ENCODE results near the gene KRT5.

The KRT5 gene

DNA sequence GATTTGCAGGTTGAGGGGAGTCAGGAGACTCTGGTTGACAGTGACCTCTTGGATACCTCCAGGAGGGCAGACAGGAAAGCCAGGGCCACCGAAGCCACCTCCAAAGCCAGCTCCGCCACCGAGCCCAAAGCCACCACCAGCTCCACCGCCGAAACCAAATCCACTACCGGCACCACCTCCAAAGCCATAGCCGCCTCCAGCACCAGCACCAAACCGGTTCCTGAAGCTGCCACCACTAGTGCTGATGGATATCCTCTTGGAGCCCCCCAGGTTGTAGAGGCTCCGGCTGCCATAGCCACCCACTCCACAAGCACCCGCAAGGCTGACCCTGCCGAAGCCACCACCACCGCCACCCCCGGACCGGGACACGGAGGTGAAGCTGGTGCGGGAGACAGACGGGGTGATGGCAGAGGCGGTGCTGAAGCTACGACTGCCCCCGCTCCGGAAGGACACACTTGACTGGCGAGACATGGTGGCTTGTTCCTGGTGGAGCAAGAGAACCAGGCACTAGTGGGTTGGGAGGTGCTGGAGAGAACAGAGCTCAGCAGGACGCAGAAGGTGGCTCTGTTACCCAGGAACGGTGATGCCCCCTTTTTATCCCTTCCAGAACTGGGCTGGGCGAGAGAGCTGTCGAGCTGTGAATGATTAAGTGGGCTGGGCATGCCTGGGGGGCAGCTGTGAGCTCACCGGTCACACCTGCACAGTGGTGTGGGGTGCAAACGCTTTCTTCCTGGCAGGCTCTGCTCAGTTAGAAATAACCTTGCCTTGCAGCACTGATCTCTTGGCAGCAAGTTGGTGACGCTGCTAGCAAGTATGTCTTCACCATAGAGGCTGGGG is at the start of gene KRT5:
TSS of gene KRT5 (minus strand) at position 569 of the 837 bp plus-strand sequence. CDS start at position 471, 98 bp downstream.
- DNase-seq = no peak

DNA sequence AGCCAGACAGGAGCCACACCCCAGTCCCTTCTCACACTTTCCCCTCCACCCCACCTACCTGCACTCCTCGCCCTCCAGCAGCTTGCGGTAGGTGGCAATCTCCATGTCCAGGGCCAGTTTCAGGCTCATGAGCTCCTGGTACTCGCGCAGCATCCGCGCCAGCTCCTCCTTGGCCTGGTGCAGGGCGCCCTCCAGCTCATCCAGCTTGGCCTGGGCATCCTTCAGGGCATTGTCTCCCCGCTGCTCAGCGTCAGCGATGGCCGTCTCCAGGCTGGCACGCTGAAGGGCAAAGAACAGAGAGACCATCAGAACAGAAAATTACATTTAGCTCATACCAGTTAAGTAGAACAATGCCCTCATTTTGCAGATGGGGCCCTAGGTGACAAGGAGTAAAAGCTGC is 47.9 kb upstream of the KRT5 start:
- DNase-seq = no peak

DNA sequence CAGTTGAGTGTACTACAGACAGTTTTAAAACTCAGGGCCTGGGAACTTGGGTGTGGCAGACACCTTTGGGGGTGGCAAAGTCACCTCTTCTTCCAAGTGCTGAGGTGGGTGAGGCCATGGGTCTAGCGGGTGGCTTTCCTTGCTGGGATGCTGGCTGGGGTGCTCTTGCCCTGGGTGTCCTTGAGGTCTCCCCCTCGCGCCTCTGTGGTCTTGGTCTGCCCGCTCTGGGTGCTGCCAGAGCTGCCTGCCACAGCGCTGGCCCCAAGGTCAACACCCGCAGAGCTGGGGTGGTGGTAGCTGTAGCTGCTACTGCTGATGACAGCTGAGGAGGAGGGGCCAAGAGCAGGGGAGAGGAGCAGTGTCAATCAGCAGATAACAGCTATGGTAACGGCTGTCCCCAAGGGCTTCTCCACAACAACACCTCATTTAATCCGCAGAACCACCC is 46.7 kb upstream of the KRT5 start:
- DNase-seq = no peak

DNA sequence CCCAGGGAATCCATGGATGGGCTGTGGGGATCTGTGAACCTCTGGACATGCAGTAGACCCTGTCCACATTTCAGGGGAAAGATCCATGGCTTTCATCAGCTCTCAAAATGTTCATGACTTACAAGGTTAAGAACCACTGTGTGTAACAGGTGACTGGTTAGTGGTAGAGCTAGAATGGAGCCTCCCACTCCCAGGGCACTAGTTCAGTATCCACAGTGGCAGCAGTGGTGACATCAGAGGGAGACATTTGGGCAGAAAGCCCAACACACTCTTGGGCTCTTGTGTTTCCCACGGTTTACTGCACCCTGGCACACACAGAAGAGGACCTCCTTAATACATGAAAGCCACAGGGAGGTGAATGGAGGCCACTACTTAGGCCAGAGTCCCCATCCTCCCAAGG is 44.4 kb upstream of the KRT5 start:
- no peak for DNase-seq

DNA sequence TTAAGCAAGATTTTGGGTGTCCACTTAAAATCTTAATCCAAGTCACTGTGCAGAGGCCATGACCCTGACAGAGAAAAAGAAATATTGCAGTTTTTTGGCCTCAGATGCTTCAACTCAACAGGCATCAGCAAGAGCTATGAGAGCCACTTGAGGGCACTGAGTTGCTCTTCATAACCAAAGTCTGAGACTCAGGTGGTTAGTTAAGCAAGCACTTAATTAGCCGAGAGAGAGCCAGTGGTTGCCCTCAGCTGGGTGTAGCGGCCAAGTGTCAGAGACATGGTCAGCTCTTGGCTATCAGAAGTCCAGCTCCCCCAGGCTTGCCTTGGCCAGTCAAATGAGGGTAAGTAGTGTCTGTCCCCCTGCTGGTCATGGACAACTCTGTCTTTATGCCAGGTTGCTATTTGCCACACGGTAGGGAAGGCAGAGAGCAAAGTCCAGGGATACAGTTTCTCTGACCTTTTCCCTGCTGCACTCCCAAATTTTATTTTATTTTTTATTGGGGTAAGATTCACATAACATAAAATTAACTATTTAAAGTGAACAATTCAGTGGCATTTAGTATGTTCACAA is 41.8 kb upstream of the KRT5 start:
- DNase-seq = no peak

DNA sequence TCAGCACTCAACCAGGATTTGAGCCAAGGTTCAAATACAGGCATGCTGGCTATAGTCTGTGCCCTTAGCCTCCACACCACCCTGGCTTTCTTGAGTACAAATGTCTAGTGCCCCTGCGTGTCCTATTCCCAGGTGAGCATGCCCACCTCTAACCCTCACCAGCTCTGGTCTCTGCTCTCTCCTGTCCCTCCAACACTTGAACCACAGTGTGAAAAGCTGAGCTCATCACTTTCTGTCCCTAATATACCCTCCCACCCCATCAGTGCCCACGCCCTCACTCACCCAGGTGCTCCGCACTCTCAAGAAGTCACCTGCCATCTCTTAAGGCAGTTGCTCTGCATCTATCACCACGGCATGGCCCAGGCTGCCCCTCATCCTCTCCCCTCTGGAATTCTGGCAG is 39.8 kb upstream of the KRT5 start:
- DNase-seq = no peak

DNA sequence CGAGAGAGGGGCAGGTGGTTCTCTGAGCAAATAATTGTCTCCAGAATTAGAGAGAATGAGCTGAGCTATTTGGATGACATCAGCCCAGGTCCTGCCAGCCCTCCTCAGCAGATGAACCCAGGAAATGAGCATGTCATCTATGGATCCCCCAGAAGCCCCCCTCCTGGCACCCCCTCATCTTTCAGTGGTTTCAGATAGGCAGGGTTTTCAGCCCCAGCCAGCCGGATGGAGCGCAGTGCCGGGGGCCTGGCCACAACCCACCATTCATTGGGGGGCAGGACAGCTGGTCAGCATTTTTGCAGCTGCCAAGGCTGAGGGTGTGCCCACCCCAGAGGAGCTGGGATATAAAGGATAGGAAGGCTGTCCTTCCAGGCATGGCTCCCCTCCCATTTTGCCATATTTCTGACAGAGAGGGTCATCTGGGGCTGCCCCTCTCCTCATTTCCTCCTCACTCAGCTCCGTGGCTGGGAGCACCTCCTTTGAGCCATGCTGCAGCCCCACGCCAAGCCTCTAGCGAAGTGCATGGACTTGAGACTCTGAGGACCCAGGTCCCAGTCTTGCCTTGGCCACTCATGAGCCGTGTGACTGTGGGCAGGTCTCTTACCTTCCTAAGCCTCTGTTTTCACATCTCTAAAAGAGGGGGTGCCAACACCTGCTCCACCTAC is 38.7 kb upstream of the KRT5 start:
- no peak for DNase-seq

DNA sequence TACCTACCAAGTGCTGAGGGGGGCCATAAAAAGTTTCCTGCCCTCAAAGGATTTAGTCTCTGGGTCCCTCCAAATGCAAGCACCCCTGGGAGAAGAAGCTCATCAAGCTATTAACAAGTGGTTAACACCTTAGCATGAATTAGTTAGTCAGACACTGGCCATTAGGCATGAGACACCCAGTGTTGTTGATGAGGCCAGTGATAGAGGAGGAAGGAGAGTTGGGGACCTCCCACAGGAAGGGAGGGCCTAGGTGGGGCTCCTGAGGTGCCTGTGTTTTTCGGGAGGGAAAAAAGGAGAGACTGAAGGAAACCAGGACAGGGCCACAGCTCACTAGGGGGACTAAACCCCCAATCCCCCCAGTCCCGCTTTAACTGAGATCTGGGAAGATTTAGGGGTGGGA is 37.3 kb upstream of the KRT5 start:
- DNase-seq = no peak

DNA sequence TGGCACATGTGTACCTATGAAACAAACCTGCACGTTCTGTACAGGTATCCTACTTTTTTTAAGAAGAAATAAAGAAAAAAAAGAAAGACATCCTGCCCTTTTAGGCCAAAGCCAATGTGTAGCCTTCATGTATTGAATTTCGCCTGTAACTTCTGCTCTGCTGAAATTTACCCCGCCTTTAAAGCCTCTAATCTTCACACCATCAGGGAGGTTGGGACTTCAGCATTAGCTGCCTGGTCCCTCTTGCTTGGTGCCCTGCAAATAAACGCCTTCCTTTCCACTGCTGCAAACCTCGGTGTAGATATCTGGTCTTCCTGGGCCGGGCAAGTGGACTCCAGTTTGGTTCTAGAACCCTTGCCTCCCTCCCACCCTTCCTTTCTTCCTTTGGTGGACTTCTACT is 35.4 kb upstream of the KRT5 start:
- no peak for DNase-seq

DNA sequence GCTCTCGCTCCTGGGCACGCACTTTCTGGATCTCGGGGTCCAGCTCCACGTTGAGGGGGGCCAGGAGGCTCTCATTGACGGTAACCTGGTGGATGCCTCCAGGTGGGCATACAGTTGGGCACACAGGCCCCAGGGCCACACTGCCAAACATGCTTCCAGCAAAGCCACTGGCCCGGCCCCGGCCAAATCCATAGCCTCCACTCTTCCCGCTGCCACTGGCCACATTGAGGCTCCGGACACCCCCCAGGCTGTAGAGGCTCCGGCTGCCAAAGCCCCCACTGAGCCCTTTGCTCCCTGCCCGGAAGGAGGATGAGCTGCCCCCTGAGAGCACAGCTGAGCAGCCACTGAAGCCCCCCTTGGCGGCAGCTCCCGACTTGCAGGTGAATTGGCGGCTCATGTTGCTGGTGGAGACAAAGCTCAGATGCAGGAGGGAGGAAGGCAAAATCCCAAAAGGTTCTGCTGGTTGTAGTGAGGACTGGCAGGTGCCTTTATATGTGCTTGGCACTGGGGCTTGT is 32.5 kb upstream of the KRT5 start, which contains the start of gene KRT71:
TSS of gene KRT71 (minus strand) at position 465 of the 515 bp plus-strand sequence. CDS start at position 397, 68 bp downstream.
- no peak for DNase-seq

DNA sequence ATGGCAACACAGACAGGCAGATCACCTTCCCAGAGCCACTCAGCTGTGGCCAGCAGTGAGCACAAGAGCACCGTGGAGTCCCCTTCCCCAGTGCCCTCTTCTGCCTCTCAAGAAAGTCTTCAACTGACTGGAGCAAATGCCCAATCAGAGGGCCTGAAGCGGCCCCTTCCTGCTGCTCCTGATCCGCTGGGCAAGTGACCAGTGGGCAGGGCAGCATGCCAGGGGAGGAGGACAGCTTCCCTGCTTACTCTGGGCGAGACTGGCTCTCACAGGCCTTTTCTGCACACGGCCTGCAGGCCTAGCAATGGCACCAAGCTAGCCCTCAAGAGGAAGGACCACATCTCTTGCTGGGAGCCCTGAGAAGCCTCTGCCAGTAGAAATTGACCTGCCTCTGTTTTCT is 31.9 kb upstream of the KRT5 start:
- DNase-seq = no peak

DNA sequence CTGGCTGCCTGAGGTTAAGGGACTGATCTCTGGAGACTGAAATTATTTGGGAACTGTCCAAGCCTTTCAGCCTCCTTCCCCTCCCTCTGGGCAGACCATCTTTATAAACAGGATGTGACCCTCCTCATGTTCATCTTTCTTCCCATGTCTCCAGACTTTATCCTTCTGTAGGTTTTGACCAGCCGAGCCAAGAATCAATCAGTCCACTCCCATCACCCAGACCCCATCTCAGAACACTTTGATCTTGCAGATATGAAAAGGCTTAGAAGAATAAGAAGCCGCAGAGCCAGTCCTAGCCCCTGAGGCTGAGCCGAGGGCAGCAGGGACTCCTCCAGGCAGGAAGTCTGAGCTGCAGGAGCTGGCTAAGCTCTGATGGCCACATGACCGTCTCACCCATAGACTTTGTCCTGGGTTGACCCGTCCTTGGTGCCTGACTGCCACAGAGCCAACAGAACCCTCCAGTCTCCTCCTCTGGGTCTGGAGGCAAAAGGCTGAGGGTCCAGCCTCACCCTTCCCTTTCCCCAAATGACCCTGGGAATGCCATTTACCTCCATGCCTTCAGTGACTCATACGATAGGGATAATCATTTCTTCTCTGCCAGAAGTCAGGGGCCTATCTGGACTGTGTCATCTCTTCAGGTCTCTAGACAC is 31.1 kb upstream of the KRT5 start:
- DNase-seq = no peak

DNA sequence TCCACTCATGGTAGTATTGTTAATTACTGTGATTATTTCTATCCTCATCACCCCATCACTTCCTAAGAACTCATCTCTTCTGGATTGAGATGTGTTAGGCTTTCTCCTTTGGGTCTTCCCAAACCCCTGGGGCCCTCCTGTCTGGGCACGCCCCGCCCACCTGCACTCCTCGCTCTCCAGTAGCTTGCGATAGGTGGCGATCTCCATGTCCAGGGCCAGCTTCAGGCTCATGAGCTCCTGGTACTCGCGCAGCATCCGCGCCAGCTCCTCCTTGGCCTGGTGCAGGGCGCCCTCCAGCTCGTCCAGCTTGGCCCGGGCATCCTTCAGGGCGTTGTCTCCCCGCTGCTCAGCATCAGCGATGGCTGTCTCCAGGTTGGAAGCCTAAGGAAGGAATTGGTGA is 25.9 kb upstream of the KRT5 start:
- no peak for DNase-seq

DNA sequence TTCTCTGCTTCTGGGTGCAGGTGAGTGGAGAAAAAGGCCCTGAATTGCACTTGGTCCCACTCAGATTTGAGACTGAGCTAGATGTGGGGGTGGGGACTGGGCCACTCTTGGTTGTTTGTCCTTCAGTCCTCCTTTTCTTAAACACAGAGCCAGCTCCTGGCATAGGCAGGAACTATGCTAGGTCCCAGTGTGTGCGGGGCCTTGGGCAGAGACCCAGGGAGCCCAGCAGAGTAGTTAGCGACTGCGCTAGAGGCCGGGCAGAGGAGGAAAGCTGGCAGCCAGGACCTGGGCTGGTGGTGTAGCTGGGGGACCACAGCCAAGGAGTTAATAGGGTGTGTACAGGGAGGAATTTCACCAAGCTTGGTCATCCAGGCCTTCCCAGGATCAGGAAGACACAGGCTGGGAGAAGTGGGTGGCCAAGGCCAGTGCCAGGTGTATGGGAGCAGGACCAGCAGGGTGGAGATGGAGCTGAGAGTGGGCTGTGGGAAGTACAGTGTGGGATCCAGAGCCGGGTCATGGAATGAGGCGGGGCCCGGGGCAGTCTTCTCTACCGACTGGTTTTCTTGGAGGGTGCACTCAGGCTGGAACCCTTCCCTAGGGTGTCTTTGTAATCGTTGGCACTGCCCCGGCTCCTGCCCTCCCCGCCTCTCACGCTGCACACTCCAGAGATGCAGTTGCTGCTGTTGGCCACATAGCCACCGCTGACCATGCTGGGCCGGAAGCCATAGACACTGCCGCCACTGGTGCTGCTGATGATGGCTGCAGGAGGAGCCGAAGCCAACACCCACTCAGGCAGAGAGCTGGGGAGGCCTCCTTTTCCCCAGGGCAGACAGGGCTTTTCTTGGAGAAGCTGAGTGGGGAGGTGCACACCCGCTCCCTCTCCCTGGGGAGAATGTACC is 24.0 kb upstream of the KRT5 start:
- no peak for DNase-seq

DNA sequence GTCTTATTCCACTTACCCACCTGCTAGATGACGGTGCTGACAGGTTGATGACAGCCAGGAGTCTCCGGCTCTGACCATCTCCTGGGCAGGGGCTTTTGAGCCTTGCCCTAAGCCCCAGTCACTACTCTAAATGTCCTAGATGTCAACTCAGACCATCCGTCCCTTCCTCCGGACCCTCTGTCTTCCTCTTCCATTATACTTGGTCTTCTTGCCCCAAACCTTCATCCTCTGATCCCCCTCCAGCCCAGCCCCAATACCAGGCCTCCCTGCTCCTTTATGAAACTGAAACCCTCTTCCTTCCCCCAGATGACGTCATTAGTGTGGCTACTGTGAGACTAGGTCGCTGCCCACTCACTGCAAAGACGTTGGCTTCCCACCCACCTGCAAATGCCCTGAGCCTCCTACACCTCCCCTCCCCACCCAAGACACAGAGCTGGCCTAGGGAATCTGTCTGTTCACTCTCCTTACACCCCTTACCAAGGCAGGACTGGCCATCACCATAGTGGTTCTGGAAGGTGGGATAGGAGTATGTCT is 22.7 kb upstream of the KRT5 start:
- no peak for DNase-seq

DNA sequence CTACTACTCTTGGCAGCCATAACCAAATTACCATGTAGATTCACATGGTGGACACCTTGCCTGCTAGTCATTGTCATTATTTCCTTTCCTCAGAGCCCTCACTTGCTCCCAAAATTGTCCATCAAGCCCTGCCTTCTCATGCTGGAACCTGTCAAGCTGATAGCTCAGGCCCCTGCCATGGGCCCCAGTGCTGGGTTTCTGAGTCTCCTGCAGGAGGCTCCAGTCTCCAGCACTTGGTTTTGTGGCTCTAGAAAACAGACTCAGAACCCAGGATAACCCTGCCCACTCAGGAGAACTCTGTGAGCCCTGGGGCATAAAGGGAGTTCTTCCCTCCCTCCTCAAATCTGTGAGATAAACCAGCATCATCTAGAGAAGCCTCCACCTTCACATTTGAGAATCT is 22.0 kb upstream of the KRT5 start:
- no peak for DNase-seq

DNA sequence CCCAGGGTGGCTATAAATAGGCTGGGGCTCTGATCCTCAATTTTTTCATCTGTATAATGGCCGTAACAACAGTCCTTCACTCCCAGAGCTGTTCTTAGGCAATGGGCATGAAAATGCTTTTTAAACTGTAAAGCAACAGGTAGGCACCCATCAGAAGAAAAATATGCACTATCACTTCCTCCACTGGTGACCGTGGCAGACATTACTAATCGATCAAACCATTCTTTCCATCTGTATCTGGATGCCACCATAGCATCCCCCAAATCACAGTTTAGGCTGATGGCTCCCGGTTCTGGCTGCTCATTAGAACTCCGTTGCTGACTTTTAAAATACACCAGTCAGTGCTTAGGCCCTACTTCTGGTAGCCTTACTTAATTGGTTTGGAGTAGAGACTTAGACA is 21.5 kb upstream of the KRT5 start:
- DNase-seq = no peak

DNA sequence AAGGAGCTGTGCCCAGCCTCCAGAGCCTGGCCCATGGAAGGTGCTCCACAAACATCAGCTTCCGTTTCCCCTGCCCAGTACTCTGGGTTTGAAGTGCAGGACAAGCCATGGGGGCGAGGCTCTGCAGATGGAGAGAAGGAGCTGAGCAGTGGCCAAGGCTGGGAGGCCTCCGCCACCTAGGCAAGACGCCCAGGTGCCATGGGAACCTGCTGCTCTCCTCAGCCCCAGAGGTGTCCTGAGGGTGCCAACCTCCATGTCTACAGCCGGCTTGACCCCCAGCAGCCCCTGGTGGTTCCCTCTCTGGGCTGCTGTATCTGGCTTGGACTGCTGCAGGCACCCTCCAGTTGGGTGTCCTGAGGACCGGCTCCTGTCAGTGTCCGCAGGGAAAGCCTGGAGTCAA is 20.3 kb upstream of the KRT5 start:
- no peak for DNase-seq

DNA sequence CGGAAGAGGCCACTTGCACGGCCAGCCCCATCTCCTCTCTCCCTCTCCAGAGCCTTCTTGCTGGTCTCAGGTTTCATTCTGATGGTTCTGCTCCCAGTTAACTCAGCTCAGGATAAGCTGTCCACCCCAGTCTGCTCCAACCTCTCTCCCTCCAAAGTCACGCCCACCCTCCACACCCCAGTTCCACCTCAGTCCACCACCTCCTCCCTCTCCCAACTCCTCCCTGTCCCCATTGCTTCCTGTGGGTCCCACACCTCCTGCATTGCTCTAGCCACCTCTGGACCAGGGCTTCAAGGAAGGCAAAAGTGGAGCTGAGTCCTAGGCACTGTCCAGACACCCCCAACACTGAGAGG is 19.6 kb upstream of the KRT5 start:
- no peak for DNase-seq

DNA sequence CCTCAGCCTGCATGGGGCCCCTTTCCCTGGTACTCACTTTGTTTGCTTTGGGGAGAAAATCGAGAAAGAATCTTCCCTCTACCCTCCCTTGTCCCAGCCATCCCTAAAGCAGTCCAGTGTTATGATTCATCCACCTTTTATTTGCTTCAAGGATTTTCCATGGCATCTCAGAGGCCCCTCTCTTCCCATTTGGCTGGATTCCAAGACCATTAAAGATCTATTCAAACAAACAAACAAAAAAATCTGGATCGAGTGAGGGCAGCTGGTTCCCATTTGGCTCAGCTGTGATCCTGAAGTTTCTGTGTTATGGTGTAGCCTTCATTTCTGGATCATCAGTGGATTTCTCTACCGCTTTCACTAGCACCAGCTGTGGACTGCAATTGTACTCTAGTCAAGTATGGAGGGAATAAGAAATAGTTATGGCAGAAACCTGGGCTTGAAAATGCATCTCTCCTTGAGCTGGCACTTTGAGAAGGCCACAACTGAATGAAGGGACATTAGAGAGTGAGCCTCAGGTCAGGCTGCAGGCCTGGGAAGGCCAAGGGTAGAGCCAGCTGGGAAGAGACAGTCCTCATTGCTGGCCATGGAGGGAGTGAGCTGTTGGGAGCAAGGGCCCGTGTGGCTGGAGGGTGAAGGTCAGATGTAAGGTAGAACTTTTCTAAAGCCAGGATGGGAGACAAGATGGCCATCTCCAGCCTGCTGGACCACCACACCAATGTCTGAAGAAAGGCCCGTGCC is 19.1 kb upstream of the KRT5 start:
- no peak for DNase-seq

DNA sequence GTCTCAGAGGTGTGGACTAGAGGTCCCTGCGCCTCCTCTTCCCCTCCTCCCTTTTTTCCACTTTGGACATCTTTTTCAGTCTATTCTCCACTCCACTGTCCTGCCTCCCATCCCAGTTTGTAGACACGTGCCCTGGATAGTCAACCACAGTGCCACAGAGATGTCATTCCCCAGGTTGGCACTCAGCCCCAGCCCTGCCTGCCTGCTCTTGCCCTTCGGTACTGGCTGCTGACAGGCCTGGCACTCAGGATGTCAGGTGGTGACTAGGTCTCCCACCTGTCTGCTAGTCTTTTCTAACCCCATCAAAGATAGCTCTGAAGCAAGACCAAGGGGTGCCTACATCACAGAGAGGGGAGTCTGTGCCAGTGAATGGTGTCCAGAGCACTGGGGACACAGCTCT is 16.9 kb upstream of the KRT5 start:
- DNase-seq = no peak
